ENCODE measurements around the gene XYLB. TPM values are rescaled to one million over a fixed set of nuclear protein-coding genes. Genes with fewer than 3 reads are reported as not detected.
"Not testable (repeated sequence)": the region's sequence is repeated elsewhere in the genome, so short reads cannot be mapped to it uniquely, and the experiment has no call there.

The XYLB gene
- 10 to 100 TPM in 1 of 3 donors, 1 to 10 TPM in 2; 8.8 to 10.4 (median 8.8) TPM for polyA plus RNA-seq (ENCODE audit: insufficient read length in 3 of 3)

- DNase-seq (ENCODE audit: low read depth in 3 of 3, low spot score in 2 of 3), result peak; percentile 36 to 70 (median 51)
These were observed at the start of gene XYLB for GRCh38 chr3:38346587-38347410. Gene XYLB, plus strand, starts transcription at chr3:38346785. Its CDS starts 84 bp downstream, at chr3:38346869.

GRCh38 chr3:38297053-38297452, 49.5 kb upstream of the XYLB start:
- DNase-seq (ENCODE audit: low read depth in 3 of 3, low spot score in 2 of 3), result not testable (repeated sequence)

- no peak for DNase-seq (ENCODE audit: low read depth in 3 of 3, low spot score in 2 of 3)
These were observed 49.0 kb upstream of the XYLB start for GRCh38 chr3:38297537-38297936.

GRCh38 chr3:38297947-38298711, 48.5 kb upstream of the XYLB start:
- no peak for DNase-seq (ENCODE audit: low read depth in 3 of 3, low spot score in 2 of 3)

GRCh38 chr3:38306941-38307340, 39.6 kb upstream of the XYLB start:
- no peak for DNase-seq (ENCODE audit: low read depth in 3 of 3, low spot score in 2 of 3)

GRCh38 chr3:38307599-38307998, 39.0 kb upstream of the XYLB start:
- DNase-seq (ENCODE audit: low read depth in 3 of 3, low spot score in 2 of 3), result no peak

- no peak for DNase-seq (ENCODE audit: low read depth in 3 of 3, low spot score in 2 of 3)
These were observed 38.1 kb upstream of the XYLB start for GRCh38 chr3:38308456-38308855.

- DNase-seq (ENCODE audit: low read depth in 3 of 3, low spot score in 2 of 3), result no peak
These were observed 35.1 kb upstream of the XYLB start for GRCh38 chr3:38311476-38311875.

GRCh38 chr3:38311941-38312340, 34.6 kb upstream of the XYLB start:
- no peak for DNase-seq (ENCODE audit: low read depth in 3 of 3, low spot score in 2 of 3)

- DNase-seq (ENCODE audit: low read depth in 3 of 3, low spot score in 2 of 3), result no peak
These were observed 34.2 kb upstream of the XYLB start for GRCh38 chr3:38312356-38312755.

- no peak for DNase-seq (ENCODE audit: low read depth in 3 of 3, low spot score in 2 of 3)
These were observed 33.3 kb upstream of the XYLB start for GRCh38 chr3:38313263-38313662.

GRCh38 chr3:38313695-38314094, 32.9 kb upstream of the XYLB start:
- DNase-seq (ENCODE audit: low read depth in 3 of 3, low spot score in 2 of 3), result no peak

- no peak for DNase-seq (ENCODE audit: low read depth in 3 of 3, low spot score in 2 of 3)
These were observed 32.3 kb upstream of the XYLB start for GRCh38 chr3:38314112-38314763.

GRCh38 chr3:38314764-38315487, 31.7 kb upstream of the XYLB start:
- no peak for DNase-seq (ENCODE audit: low read depth in 3 of 3, low spot score in 2 of 3)

GRCh38 chr3:38315488-38316230, 30.9 kb upstream of the XYLB start:
- DNase-seq (ENCODE audit: low read depth in 3 of 3, low spot score in 2 of 3), result no peak

- DNase-seq (ENCODE audit: low read depth in 3 of 3, low spot score in 2 of 3), result no peak
These were observed 30.0 kb upstream of the XYLB start for GRCh38 chr3:38316356-38317191.

- no peak for DNase-seq (ENCODE audit: low read depth in 3 of 3, low spot score in 2 of 3)
These were observed 29.3 kb upstream of the XYLB start for GRCh38 chr3:38317192-38317759.

- DNase-seq (ENCODE audit: low read depth in 3 of 3, low spot score in 2 of 3), result no peak
These were observed 27.6 kb upstream of the XYLB start for GRCh38 chr3:38318766-38319671.

Data from right renal cortex interstitium (tissue), 3 donors.